Lower lobe of right lung (tissue), 2 donors: ENCODE results near the gene RFT1. TPM values are rescaled to one million over a fixed set of nuclear protein-coding genes. Genes with fewer than 3 reads are reported as not detected.

Experiments
- ATAC-seq, 2 donors: fragments of 200-7000 bp; cut with Tn5 transposase; one replicate each; pipeline ENCODE4 v1.9.1; 2020 to 2022; ENCODE audit warnings: mild to moderate bottlenecking in 2 of 2, moderate library complexity in 2 of 2
- DNase-seq: peaks from one replicate; pipeline ENCODE4 v3.0.0-alpha.2; 2020
- H3K27ac ChIP-seq: fragments of 200-600 bp; one replicate; pipeline ENCODE4 v1.8.0; 2022
- H3K27me3 ChIP-seq: fragments of 200-600 bp; one replicate; pipeline ENCODE4 v1.8.0; 2022; ENCODE audit warnings: low read depth
- H3K36me3 ChIP-seq: fragments of 200-600 bp; one replicate; pipeline ENCODE4 v1.8.0; 2022; ENCODE audit warnings: mild to moderate bottlenecking
- H3K4me1 ChIP-seq: fragments of 200-600 bp; one replicate; pipeline ENCODE4 v1.8.0; 2022
- H3K4me3 ChIP-seq: fragments of 200-600 bp; one replicate; pipeline ENCODE4 v1.8.0; 2022; ENCODE audit warnings: mild to moderate bottlenecking
- H3K9me3 ChIP-seq: fragments of 200-600 bp; one replicate; pipeline ENCODE4 v1.8.0; 2022
- CTCF ChIP-seq: fragments of 200-600 bp; IDR thresholded peaks from one replicate; pipeline ENCODE4 v1.8.0; 2022; ENCODE audit warnings: antibody characterized with exemption, mild to moderate bottlenecking
- intact Hi-C: fragments of 100-400 bp; cut with DNase I; formaldehyde crosslinking; loops from one replicate; pipeline ENCODE4 v1.11.0; 2022
- total RNA-seq: library from RNA; stranded (reverse); fragmentation: NEBNext Ultra II Directional; extraction: Animal tissue kit (Norgen Biotek cat#: 25700); gene quantifications from one replicate; pipeline ENCODE4 v1.2.1, GENCODE V29; 2021
- donor health status: DM: no; HTN: yes; CAD: no; lungs with severe emphysema.

The RFT1 gene
- total RNA-seq, 1 donor from 2014 or later, result 18.3 TPM

- Histone ChIP-seq H3K36me3 (no peaks in the 10 kb centered on the region), H3K27me3 (no peaks in the 10 kb centered on the region), H3K9me3 (no peaks in the 10 kb centered on the region), H3K4me3 (no peak overlapping the region), H3K27ac (no peak overlapping the region), H3K4me1 (peaks cover 27% of the 10 kb centered on the region)
- ATAC-seq, result no peak
- intact Hi-C loops, result no loop called here
- no peak for TF ChIP-seq CTCF
- DNase-seq, result no peak
Observed at GRCh38 chr3:53139906-53140846, 9.9 kb upstream of the RFT1 start.

- ATAC-seq (no peak), DNase-seq (no peak)
- no peaks in the 10 kb centered on the region for H3K27me3 ChIP-seq
- intact Hi-C loops, result no loop called here
- no peak overlapping the region for H3K4me3 ChIP-seq
- H3K27ac ChIP-seq, result no peak overlapping the region
- no peaks in the 10 kb centered on the region for H3K9me3 ChIP-seq
- no peaks in the 10 kb centered on the region for H3K36me3 ChIP-seq
- peaks cover 34% of the 10 kb centered on the region for H3K4me1 ChIP-seq
- TF ChIP-seq CTCF, result no peak
Observed at GRCh38 chr3:53137835-53138446, 7.7 kb upstream of the RFT1 start.

- Histone ChIP-seq H3K9me3 (no peaks in the 10 kb centered on the region), H3K27ac (no peak overlapping the region), H3K27me3 (no peaks in the 10 kb centered on the region), H3K36me3 (no peaks in the 10 kb centered on the region), H3K4me3 (no peak overlapping the region), H3K4me1 (peaks cover 27% of the 10 kb centered on the region)
- no peak for TF ChIP-seq CTCF
- DNase-seq (no peak), ATAC-seq (no peak)
- intact Hi-C loops, result no loop called here
Observed at GRCh38 chr3:53137221-53137620, 7.0 kb upstream of the RFT1 start.

- DNase-seq (peak; percentile 92), ATAC-seq (peak; percentile 90 to 94)
- H3K27me3 ChIP-seq, result no peaks in the 10 kb centered on the region
- H3K27ac ChIP-seq, result no peak overlapping the region
- H3K4me1 ChIP-seq, result peaks cover 29% of the 10 kb centered on the region
- no peaks in the 10 kb centered on the region for H3K36me3 ChIP-seq
- no peak overlapping the region for H3K4me3 ChIP-seq
- peak; percentile 85 for TF ChIP-seq CTCF
- intact Hi-C loops, result no loop called here
- no peaks in the 10 kb centered on the region for H3K9me3 ChIP-seq
Observed at GRCh38 chr3:53134631-53135232, 4.5 kb upstream of the RFT1 start.

- no peak for ATAC-seq
- TF ChIP-seq CTCF, result no peak
- intact Hi-C loops, result no loop called here
Observed at GRCh38 chr3:53132347-53132746, 2.1 kb upstream of the RFT1 start.

More at GRCh38 chr3:53132347-53132746, 2.1 kb upstream of the RFT1 start:
- Histone ChIP-seq H3K27ac (no peak overlapping the region), H3K9me3 (no peaks in the 10 kb centered on the region), H3K4me1 (peaks cover 38% of the 10 kb centered on the region), H3K27me3 (no peaks in the 10 kb centered on the region), H3K36me3 (no peaks in the 10 kb centered on the region), H3K4me3 (no peak overlapping the region)
- DNase-seq, result no peak
